ENCODE data around the gene TEAD1. TPM values are rescaled to one million over a fixed set of nuclear protein-coding genes. Genes with fewer than 3 reads are reported as not detected.
A peak's percentile ranks its signal among the peaks of the same experiment; 100 is the strongest.

Gene TEAD1
- total RNA-seq, 1 experiment from 2014 or later, result 106 TPM

- H4K20me1 ChIP-seq (ENCODE audit: insufficient read depth), result no peaks in the 10 kb centered on the region
- intact Hi-C loops (cut with micrococcal nuclease; ENCODE audit: unreplicated experiment), result loop anchor here (2.0 to 10.0 kb wide), 2 partner anchors 20 to 612 kb away; no protein-coding TSS in a partner anchor
Observed at GRCh38 chr11:12696911-12697581, 22.8 kb downstream of the TEAD1 start.

GRCh38 chr11:12698048-12698447 lies 23.8 kb downstream of the TEAD1 start:
- POLR2A ChIA-PET (ENCODE audit: unreplicated experiment), result no interaction called here
- H3F3A ChIP-seq (ENCODE audit: insufficient read depth, low read depth), result peaks cover 20% of the 10 kb centered on the region
- no peak overlapping the region for H2AFZ ChIP-seq
- CTCF ChIA-PET, result interaction anchor here (0.7 kb wide), 1 partner anchor 87 kb away, joined by 4 read pairs; no protein-coding TSS in a partner anchor
- peaks cover 93% of the 10 kb centered on the region for H3K79me2 ChIP-seq (ENCODE audit: low read depth)
- BruUV-seq (replicated peaks), result no TSS peak
- H3K4me1 ChIP-seq (replicated peaks; ENCODE audit: insufficient read depth), result peaks cover 62% of the 10 kb centered on the region
- H4K20me1 ChIP-seq (ENCODE audit: insufficient read depth), result no peaks in the 10 kb centered on the region
- H3K27ac ChIP-seq, result no peak overlapping the region
- H3K9me2 ChIP-seq (ENCODE audit: insufficient read depth), result no peaks in the 10 kb centered on the region
- H3K27me3 ChIP-seq (ENCODE audit: insufficient read depth, low read depth), result no peaks in the 10 kb centered on the region
- TF ChIP-seq CTCF (conservative IDR thresholded peaks at IDR 0.05), result no peak
- no peak for TF ChIP-seq EZH2 (IDR thresholded peaks at IDR 0.05; ENCODE audit: low read depth)
- intact Hi-C loops (cut with micrococcal nuclease; ENCODE audit: unreplicated experiment), result loop anchor here (10.0 kb wide), 1 partner anchor 613 kb away; no protein-coding TSS in a partner anchor
- H3K9me3 ChIP-seq (ENCODE audit: insufficient read depth, low read depth), result no peaks in the 10 kb centered on the region
- H3K4me2 ChIP-seq, result peak overlapping the region; percentile 35
- no peak for DNase-seq
- H3K4me3 ChIP-seq, result no peak overlapping the region
- no peaks in the 10 kb centered on the region; the same call in 1 of the 2 replicates for H3K36me3 ChIP-seq (ENCODE audit: low read depth)

More at GRCh38 chr11:12696911-12697581, 22.8 kb downstream of the TEAD1 start:
- no TSS peak for BruUV-seq (replicated peaks)
- ChIA-PET CTCF (no interaction called here), POLR2A (ENCODE audit: unreplicated experiment) (no interaction called here)
- Histone ChIP-seq H3K27ac (peak overlapping the region; percentile 99), H3K36me3 (ENCODE audit: low read depth) (no peaks in the 10 kb centered on the region; the same call in 1 of the 2 replicates), H3K79me2 (ENCODE audit: low read depth) (peaks cover 93% of the 10 kb centered on the region), H3F3A (ENCODE audit: insufficient read depth, low read depth) (peaks cover 30% of the 10 kb centered on the region), H3K4me2 (peak overlapping the region; percentile 72), H3K4me3 (no peak overlapping the region; the same call in 1 of the 2 replicates), H2AFZ (no peak overlapping the region), H3K27me3 (ENCODE audit: insufficient read depth, low read depth) (no peaks in the 10 kb centered on the region), H3K4me1 (replicated peaks; ENCODE audit: insufficient read depth) (peaks cover 72% of the 10 kb centered on the region), H3K9me3 (ENCODE audit: insufficient read depth, low read depth) (no peaks in the 10 kb centered on the region), H3K9me2 (ENCODE audit: insufficient read depth) (no peaks in the 10 kb centered on the region)
- DNase-seq, result peak; percentile 72 to 87
- TF ChIP-seq EZH2 (IDR thresholded peaks at IDR 0.05; ENCODE audit: low read depth), result no peak
- no peak for TF ChIP-seq CTCF (conservative IDR thresholded peaks at IDR 0.05)

- BruUV-seq (replicated peaks), result no TSS peak
Observed at GRCh38 chr11:12701811-12702592, 27.8 kb downstream of the TEAD1 start.

More at GRCh38 chr11:12701811-12702592, 27.8 kb downstream of the TEAD1 start:
- Histone ChIP-seq H2AFZ (no peak overlapping the region), H3K79me2 (ENCODE audit: low read depth) (peaks cover 99% of the 10 kb centered on the region), H3K4me3 (no peak overlapping the region), H3F3A (ENCODE audit: insufficient read depth, low read depth) (0 out of 2 replicates have a peak, but pooled peaks cover 4% of the 10 kb centered on the region), H3K4me1 (replicated peaks; ENCODE audit: insufficient read depth) (peaks cover 29% of the 10 kb centered on the region), H3K9me2 (ENCODE audit: insufficient read depth) (no peaks in the 10 kb centered on the region), H3K27me3 (ENCODE audit: insufficient read depth, low read depth) (no peaks in the 10 kb centered on the region), H3K9me3 (ENCODE audit: insufficient read depth, low read depth) (no peaks in the 10 kb centered on the region), H3K4me2 (no peak overlapping the region), H3K27ac (no peak overlapping the region), H3K36me3 (ENCODE audit: low read depth) (no peaks in the 10 kb centered on the region), H4K20me1 (ENCODE audit: insufficient read depth) (no peaks in the 10 kb centered on the region; the same call in 1 of the 2 replicates)
- intact Hi-C loops (cut with micrococcal nuclease; ENCODE audit: unreplicated experiment), result no loop called here
- no peak for TF ChIP-seq CTCF (conservative IDR thresholded peaks at IDR 0.05)
- TF ChIP-seq EZH2 (IDR thresholded peaks at IDR 0.05; ENCODE audit: low read depth), result no peak
- no peak for DNase-seq
- CTCF ChIA-PET, result no interaction called here
- POLR2A ChIA-PET (ENCODE audit: unreplicated experiment), result interaction anchor here (0.6 kb wide), 1 partner anchor 35 kb away, joined by 5 read pairs; no protein-coding TSS in a partner anchor
